ENCODE results near the gene BAZ2B. TPM values are rescaled to one million over a fixed set of nuclear protein-coding genes. Genes with fewer than 3 reads are reported as not detected.

BAZ2B gene
- total and polyA plus RNA-seq, 9 of the 15 experiments (the other 6 are each of a cell fraction or from before 2014, with no cell fraction given) = 7.5 to 38.6 (median 19.8) TPM

- POLR2A ChIA-PET = interaction anchor here (1.4 to 3.0 kb wide), 3 partner anchors 13 to 425 kb away, joined by 3 to 11 read pairs (median 4); partner anchors contain the start of gene MARCHF7
- no peak for DNase-seq (ENCODE audit: extremely low read depth in 1 of 4, low spot score in 3 of 4)
- in situ Hi-C loops (cut with MboI) = no loop called here
- no peak for ATAC-seq
- no TSS peak for BruUV-seq (replicated peaks)
- Histone ChIP-seq H3K27ac (ENCODE audit: extremely low read depth, low read depth, low read length) (peak overlapping the region; percentile 90; the same call in 2 of the 3 replicates), H3K4me1 (replicated peaks in 1 of 2; ENCODE audit: control insufficient read depth in 2 of 2, insufficient read depth in 2 of 2, low read length in 2 of 2) (peaks cover 27% of the 10 kb centered on the region in 2 experiments), H3K27me3 (ENCODE audit: control insufficient read depth in 2 of 2, insufficient read depth in 2 of 2, low read length in 2 of 2) (no peaks in the 10 kb centered on the region), H3K9ac (ENCODE audit: insufficient read depth in 1 of 2, low read depth in 2 of 2, low read length in 2 of 2) (peak overlapping the region in 1 of 2 experiments; percentile 82; a peak in 2 of 4 replicates), H3K4me2 (ENCODE audit: insufficient read depth, low read length) (no peak overlapping the region), H3K9me1 (ENCODE audit: control insufficient read depth, insufficient read depth, low read length) (no peaks in the 10 kb centered on the region), H3K36me3 (ENCODE audit: control insufficient read depth, insufficient read depth, low read length) (peaks cover 2% of the 10 kb centered on the region; the same call in 2 of the 3 replicates), H2AFZ (ENCODE audit: low read depth, low read length) (peak overlapping the region; percentile 95), H3K4me3 (no peak overlapping the region), H3K9me3 (replicated peaks; ENCODE audit: control insufficient read depth, insufficient read depth, low read depth, low read length) (no peaks in the 10 kb centered on the region), H3K79me2 (ENCODE audit: control insufficient read depth, insufficient read depth, low read length) (peaks cover 35% of the 10 kb centered on the region), H4K20me1 (replicated peaks; ENCODE audit: control insufficient read depth, insufficient read depth, low read length) (no peaks in the 10 kb centered on the region)
- no peak for TF ChIP-seq SREBF2 (CRISPR knock-in tag; IDR thresholded peaks at IDR 0.05)
- TF ChIP-seq CBFB (CRISPR knock-in tag; IDR thresholded peaks at IDR 0.05) = no peak
- no peak for TF ChIP-seq CTCF (IDR thresholded peaks at IDR 0.05 in 2 of 3, conservative IDR thresholded peaks at IDR 0.05 in 1 of 3; ENCODE audit: insufficient read depth in 2 of 3, low read depth in 1 of 3, low read length in 3 of 3)
- no peak for TF ChIP-seq MXI1 (IDR thresholded peaks at IDR 0.05; ENCODE audit: low read depth, low read length)
- TF ChIP-seq MYBL2 (IDR thresholded peaks at IDR 0.05; ENCODE audit: low read depth) = no peak
- no peak for TF ChIP-seq MYBL2 (CRISPR knock-in tag; IDR thresholded peaks at IDR 0.05; ENCODE audit: borderline replicate concordance)
- CTCF ChIA-PET (ENCODE audit: low intra/inter-chr PET ratio) = no interaction called here
- FAIRE-seq = no peak
- intact Hi-C loops (cut with micrococcal nuclease) = no loop called here
Observed at GRCh38 chr2:159287733-159288132, 328.6 kb downstream of the BAZ2B start.

Data from K562 (cell line).